Activated CD4-positive, alpha-beta T cell treated with anti-CD3 and anti-CD28 coated beads for 36 hours (primary cell): Measurements from ENCODE around the gene DNAJC15. TPM values are rescaled to one million over a fixed set of nuclear protein-coding genes. Genes with fewer than 3 reads are reported as not detected.

Experiments used
- ATAC-seq: fragments of 200-7000 bp; cut with Tn5 transposase; one replicate; pipeline ENCODE4 v1.10.0; 2021; ENCODE audit warnings: mild to moderate bottlenecking, moderate library complexity
- CTCF ChIA-PET: fragments of 350-600 bp; sonication (Branson Sonifier 250); formaldehyde crosslinking; loops from one replicate; lab custom pipeline; 2021; ENCODE audit warnings: antibody characterized with exemption; lab: Charles Lee
- POLR2A ChIA-PET: fragments of 350-600 bp; sonication (Branson Sonifier 250); formaldehyde crosslinking; loops from one replicate; lab custom pipeline; 2021; ENCODE audit warnings: antibody characterized with exemption, inconsistent platforms; lab: Charles Lee
- DNase-seq: peaks from one replicate; pipeline ENCODE4 v3.0.0-alpha.2; 2020
- H3K27ac Mint-ChIP-seq: one replicate; pipeline ENCODE4 v1.8.0; 2021; ENCODE audit warnings: mixed read lengths
- H3K27me3 Mint-ChIP-seq: one replicate; pipeline ENCODE4 v1.8.0; 2021; ENCODE audit warnings: mixed read lengths
- H3K36me3 Mint-ChIP-seq: one replicate; pipeline ENCODE4 v1.8.0; 2021; ENCODE audit warnings: low read depth, mixed read lengths
- H3K4me1 Mint-ChIP-seq: one replicate; pipeline ENCODE4 v1.8.0; 2021; ENCODE audit warnings: mixed read lengths
- H3K4me3 Mint-ChIP-seq: one replicate; pipeline ENCODE4 v1.8.0; 2021; ENCODE audit warnings: mild to moderate bottlenecking, moderate library complexity, mixed read lengths
- H3K9me3 Mint-ChIP-seq: one replicate; pipeline ENCODE4 v1.8.0; 2021; ENCODE audit warnings: low read depth, mixed read lengths
- intact Hi-C, 2 experiments: fragments of 100-400 bp; cut with DNase I in 1 of 2; cut with micrococcal nuclease in 1 of 2; formaldehyde crosslinking; loops; one replicate each; pipeline versions ENCODE4 v1.14.2 to v1.15.1; 2022 to 2024; cut with DNase I, micrococcal nuclease
- total RNA-seq, 2 experiments: library from RNA; stranded (reverse); gene quantifications; one replicate each; pipeline ENCODE4 v1.2.3, GENCODE V29; 2021

The DNAJC15 gene
- total RNA-seq, 2 experiments from 2014 or later: 13.0 to 20.8 TPM

- no peaks in the 10 kb centered on the region for H3K27me3 Mint-ChIP-seq
- peaks cover 37% of the 10 kb centered on the region for H3K36me3 Mint-ChIP-seq
- intact Hi-C loops: loop anchor here in 1 of 2 experiments (10.0 kb wide), 1 partner anchor 791 kb away; the partner anchor contains the start of genes CCDC122 and LACC1
- ChIA-PET CTCF (interaction anchor here (1.0 to 3.1 kb wide), 4 partner anchors 11 to 114 kb away, joined by 4 to 11 read pairs (median 7); no protein-coding TSS in a partner anchor), POLR2A (no interaction called here)
- H3K27ac Mint-ChIP-seq: no peak overlapping the region
- DNase-seq (no peak), ATAC-seq (no peak)
- peaks cover 3% of the 10 kb centered on the region for H3K9me3 Mint-ChIP-seq
- H3K4me1 Mint-ChIP-seq: peaks cover 13% of the 10 kb centered on the region
- H3K4me3 Mint-ChIP-seq: no peak overlapping the region
Observed at GRCh38 chr13:43083750-43084149, 60.4 kb downstream of the DNAJC15 start.

DNA sequence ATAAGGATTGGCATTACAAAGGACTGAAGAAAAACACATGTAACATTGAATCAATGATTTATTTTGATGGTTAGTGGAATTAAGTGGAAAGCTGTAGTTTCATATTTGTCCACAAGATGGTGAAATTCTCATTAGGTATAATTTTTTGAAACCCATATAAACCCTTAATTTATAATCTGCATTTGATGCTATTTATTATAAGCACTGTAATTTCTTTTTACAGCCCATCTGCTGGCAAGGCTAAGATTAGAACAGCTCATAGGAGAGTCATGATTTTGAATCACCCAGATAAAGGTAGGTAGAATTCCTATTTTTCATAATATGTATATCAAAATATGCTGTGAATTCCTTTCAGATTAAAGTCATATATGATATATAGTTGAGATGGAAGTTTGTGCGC is 62.2 kb downstream of the DNAJC15 start:
- Mint-ChIP-seq H3K4me1 (peaks cover 16% of the 10 kb centered on the region), H3K9me3 (no peaks in the 10 kb centered on the region), H3K27me3 (no peaks in the 10 kb centered on the region), H3K36me3 (peaks cover 42% of the 10 kb centered on the region), H3K4me3 (no peak overlapping the region), H3K27ac (no peak overlapping the region)
- CTCF ChIA-PET: interaction anchor here (0.8 to 3.1 kb wide), 9 partner anchors 9 to 116 kb away, joined by 3 to 11 read pairs (median 5); no protein-coding TSS in a partner anchor
- ATAC-seq (no peak), DNase-seq (no peak)
- intact Hi-C loops: loop anchor here (5.0 to 10.0 kb wide), 3 partner anchors 717 to 789 kb away; partner anchors contain the start of genes CCDC122 (in 1 of the 2) and LACC1 (in 1 of the 2)
- POLR2A ChIA-PET: no interaction called here

- DNase-seq (no peak), ATAC-seq (no peak)
- Mint-ChIP-seq H3K4me1 (peaks cover 16% of the 10 kb centered on the region), H3K4me3 (no peak overlapping the region), H3K9me3 (no peaks in the 10 kb centered on the region), H3K27ac (no peak overlapping the region), H3K36me3 (peaks cover 37% of the 10 kb centered on the region), H3K27me3 (no peaks in the 10 kb centered on the region)
- ChIA-PET POLR2A (no interaction called here), CTCF (interaction anchor here (0.8 to 3.1 kb wide), 6 partner anchors 8 to 38 kb away, joined by 3 to 11 read pairs (median 5); no protein-coding TSS in a partner anchor)
- intact Hi-C loops: loop anchor here (5.0 to 10.0 kb wide), 3 partner anchors 716 to 789 kb away; partner anchors contain the start of genes CCDC122 (in 1 of the 2) and LACC1 (in 1 of the 2)
Observed at GRCh38 chr13:43086181-43086580, 62.8 kb downstream of the DNAJC15 start.

DNA sequence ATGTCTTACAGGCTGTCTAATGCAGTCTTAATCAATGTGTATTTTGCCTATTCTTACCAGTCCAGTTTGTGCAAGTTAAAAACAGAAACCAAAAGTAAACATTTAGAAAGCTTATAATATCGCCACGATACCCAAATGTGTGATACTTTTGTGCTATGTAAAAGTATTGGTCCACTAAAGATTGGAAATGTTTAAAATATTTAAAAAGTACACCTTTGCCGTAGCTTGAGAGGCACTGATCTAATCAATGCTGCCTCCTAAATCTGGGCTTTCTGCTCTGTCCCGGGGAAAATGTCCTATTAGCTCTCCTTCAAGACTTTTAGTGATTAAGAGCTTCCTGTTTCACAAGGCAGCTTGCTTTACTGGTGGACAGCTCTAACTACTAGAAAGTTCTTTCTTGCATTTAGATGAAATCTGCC is 64.7 kb downstream of the DNAJC15 start:
- H3K4me3 Mint-ChIP-seq: no peak overlapping the region
- peaks cover 10% of the 10 kb centered on the region for H3K4me1 Mint-ChIP-seq
- ChIA-PET POLR2A (no interaction called here), CTCF (interaction anchor here (1.0 to 1.4 kb wide), 3 partner anchors 10 to 118 kb away, joined by 3 to 4 read pairs (median 4); partner anchors contain the start of gene DNAJC15)
- no peak overlapping the region for H3K27ac Mint-ChIP-seq
- intact Hi-C loops: loop anchor here (5.0 to 10.0 kb wide), 3 partner anchors 714 to 787 kb away; partner anchors contain the start of genes CCDC122 (in 1 of the 2) and LACC1 (in 1 of the 2)
- H3K9me3 Mint-ChIP-seq: no peaks in the 10 kb centered on the region
- ATAC-seq (no peak), DNase-seq (no peak)
- no peaks in the 10 kb centered on the region for H3K27me3 Mint-ChIP-seq
- peaks cover 32% of the 10 kb centered on the region for H3K36me3 Mint-ChIP-seq

DNA sequence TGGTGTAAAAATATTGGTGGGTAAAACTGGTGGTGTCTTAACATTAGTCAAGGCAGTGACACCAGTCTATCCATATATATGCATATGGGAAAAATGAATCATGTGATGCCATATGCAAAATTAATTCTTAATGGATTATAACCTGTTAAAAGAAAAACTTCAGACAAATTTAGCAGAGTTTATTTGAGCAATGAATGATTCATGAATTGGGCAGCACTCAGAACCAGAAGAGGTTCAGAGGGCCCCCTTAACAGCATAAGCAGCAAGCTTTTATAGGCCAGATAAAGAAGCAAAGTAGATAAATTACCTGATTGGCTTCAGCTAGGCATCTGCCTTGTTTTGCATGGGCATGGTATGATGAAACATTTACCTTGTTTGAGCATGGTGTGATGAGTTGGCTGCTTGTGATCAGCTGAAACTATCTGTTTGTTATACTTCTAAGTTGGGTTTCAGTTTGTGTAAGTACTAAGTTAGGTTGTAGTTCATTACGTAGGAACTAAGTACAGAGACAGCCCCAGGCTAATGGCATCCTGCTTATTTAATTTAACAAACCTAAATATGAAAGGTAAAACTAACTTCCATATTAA is 66.6 kb downstream of the DNAJC15 start:
- intact Hi-C loops: loop anchor here (5.0 to 10.0 kb wide), 4 partner anchors 33 to 785 kb away; partner anchors contain the start of genes CCDC122 (in 1 of the 2) and LACC1 (in 1 of the 2)
- CTCF ChIA-PET: no interaction called here
- H3K9me3 Mint-ChIP-seq: no peaks in the 10 kb centered on the region
- ATAC-seq (peak; percentile 77), DNase-seq (peak; percentile 23)
- peaks cover 20% of the 10 kb centered on the region for H3K4me1 Mint-ChIP-seq
- H3K36me3 Mint-ChIP-seq: peaks cover 34% of the 10 kb centered on the region
- no peak overlapping the region for H3K4me3 Mint-ChIP-seq
- no peak overlapping the region for H3K27ac Mint-ChIP-seq
- no peaks in the 10 kb centered on the region for H3K27me3 Mint-ChIP-seq
- POLR2A ChIA-PET: no interaction called here

GRCh38 chr13:43094901-43095300 is 71.5 kb downstream of the DNAJC15 start:
- DNase-seq (no peak), ATAC-seq (peak; percentile 93)
- ChIA-PET POLR2A (interaction anchor here (0.7 kb wide), 2 partner anchors 101 to 103 kb away, joined by 3 read pairs; no protein-coding TSS in a partner anchor), CTCF (interaction anchor here (1.0 to 1.7 kb wide), 4 partner anchors 9 to 30 kb away, joined by 3 to 7 read pairs (median 3); no protein-coding TSS in a partner anchor)
- no peak overlapping the region for H3K4me3 Mint-ChIP-seq
- peaks cover 24% of the 10 kb centered on the region for H3K4me1 Mint-ChIP-seq
- peak overlapping the region; percentile 64 for H3K27ac Mint-ChIP-seq
- no peaks in the 10 kb centered on the region for H3K27me3 Mint-ChIP-seq
- peaks cover 26% of the 10 kb centered on the region for H3K36me3 Mint-ChIP-seq
- intact Hi-C loops: loop anchor here (2.0 to 5.0 kb wide), 3 partner anchors 38 to 702 kb away; no protein-coding TSS in a partner anchor
- H3K9me3 Mint-ChIP-seq: peaks cover 2% of the 10 kb centered on the region

GRCh38 chr13:43095771-43096719 is 72.7 kb downstream of the DNAJC15 start:
- CTCF ChIA-PET: interaction anchor here (0.6 to 1.7 kb wide), 5 partner anchors 11 to 896 kb away, joined by 3 to 7 read pairs (median 3); no protein-coding TSS in a partner anchor
- peaks cover 24% of the 10 kb centered on the region for H3K4me1 Mint-ChIP-seq
- H3K27ac Mint-ChIP-seq: no peak overlapping the region
- H3K36me3 Mint-ChIP-seq: peaks cover 28% of the 10 kb centered on the region
- ATAC-seq (no peak), DNase-seq (no peak)
- no peak overlapping the region for H3K4me3 Mint-ChIP-seq
- peaks cover 7% of the 10 kb centered on the region for H3K9me3 Mint-ChIP-seq
- intact Hi-C loops: loop anchor here (2.0 to 5.0 kb wide), 2 partner anchors 105 to 701 kb away; no protein-coding TSS in a partner anchor
- no peaks in the 10 kb centered on the region for H3K27me3 Mint-ChIP-seq
- POLR2A ChIA-PET: interaction anchor here (0.5 to 0.7 kb wide), 2 partner anchors 24 to 107 kb away, joined by 3 to 5 read pairs; no protein-coding TSS in a partner anchor

- H3K27me3 Mint-ChIP-seq: no peaks in the 10 kb centered on the region
- no peak for ATAC-seq
- H3K27ac Mint-ChIP-seq: no peak overlapping the region
- no peak overlapping the region for H3K4me3 Mint-ChIP-seq
- peaks cover 10% of the 10 kb centered on the region for H3K9me3 Mint-ChIP-seq
- H3K36me3 Mint-ChIP-seq: peaks cover 25% of the 10 kb centered on the region
- no peak for DNase-seq
- POLR2A ChIA-PET: no interaction called here
- H3K4me1 Mint-ChIP-seq: peaks cover 21% of the 10 kb centered on the region
- intact Hi-C loops: no loop called here
- CTCF ChIA-PET: interaction anchor here (0.9 kb wide), 1 partner anchor 15 kb away, joined by 3 read pairs; no protein-coding TSS in a partner anchor
Observed at GRCh38 chr13:43100667-43101066, 77.3 kb downstream of the DNAJC15 start.

DNA sequence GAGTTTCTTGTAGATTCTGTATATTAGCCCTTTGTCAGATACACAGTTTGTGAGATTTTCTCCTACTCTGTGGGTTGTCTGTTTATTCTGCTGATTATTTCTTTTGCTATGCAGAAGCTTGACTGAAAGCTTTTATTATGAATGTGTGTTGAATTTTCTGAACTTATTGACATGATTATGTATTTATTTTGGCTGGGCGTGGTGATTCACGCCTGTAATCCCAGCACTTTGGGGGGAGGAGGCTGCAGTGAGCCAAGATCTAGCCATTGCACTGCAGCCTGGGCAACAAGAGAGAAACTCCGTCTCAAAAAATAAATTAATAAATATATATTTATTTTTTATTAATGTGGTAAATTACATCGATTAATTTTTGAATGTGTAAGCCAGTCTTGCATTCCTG is 78.9 kb downstream of the DNAJC15 start:
- no peak overlapping the region for H3K4me3 Mint-ChIP-seq
- DNase-seq (no peak), ATAC-seq (no peak)
- H3K4me1 Mint-ChIP-seq: peaks cover 15% of the 10 kb centered on the region
- H3K27ac Mint-ChIP-seq: no peak overlapping the region
- peaks cover 10% of the 10 kb centered on the region for H3K9me3 Mint-ChIP-seq
- CTCF ChIA-PET: no interaction called here
- intact Hi-C loops: no loop called here
- H3K27me3 Mint-ChIP-seq: no peaks in the 10 kb centered on the region
- POLR2A ChIA-PET: no interaction called here
- H3K36me3 Mint-ChIP-seq: peaks cover 20% of the 10 kb centered on the region

GRCh38 chr13:43107780-43108179 is 84.4 kb downstream of the DNAJC15 start:
- intact Hi-C loops: no loop called here
- Mint-ChIP-seq H3K36me3 (peaks cover 5% of the 10 kb centered on the region), H3K27ac (no peak overlapping the region), H3K4me1 (peaks cover 6% of the 10 kb centered on the region), H3K9me3 (no peaks in the 10 kb centered on the region), H3K4me3 (no peak overlapping the region), H3K27me3 (no peaks in the 10 kb centered on the region)
- no peak for ATAC-seq
- DNase-seq: no peak
- POLR2A ChIA-PET: no interaction called here
- CTCF ChIA-PET: no interaction called here
